IMR-90 (cell line): ENCODE data around the gene RARB. TPM values are rescaled to one million over a fixed set of nuclear protein-coding genes. Genes with fewer than 3 reads are reported as not detected.

ENCODE experiments used
- ATAC-seq: fragments of 200-7000 bp; cut with Tn5 transposase; 2 replicates; pipeline ENCODE4 v1.9.1; 2020; ENCODE audit warnings: low read depth, mild to moderate bottlenecking, moderate library complexity
- BruUV-seq: library from RNA; stranded (reverse); fragments of 400-500 nt; replicated peaks from 2 replicates; lab custom pipeline; 2021; lab: Mats Ljungman, UMichigan
- CTCF ChIA-PET: fragments of 300-600 bp; formaldehyde crosslinking; extraction: SDS; loops from one replicate; lab custom pipeline; 2021; ENCODE audit warnings: antibody characterized with exemption; lab: Yijun Ruan, JAX
- POLR2A ChIA-PET: fragments of 300-600 bp; sonication (Branson Sonifier 250); formaldehyde crosslinking; loops from one replicate; lab custom pipeline; 2022; ENCODE audit warnings: antibody characterized with exemption; ENCODE audit not compliant: unreplicated experiment; lab: Charles Lee
- DNase-seq: peaks from one replicate; pipeline ENCODE4 v3.0.0; 2013
- H2AFZ ChIP-seq: replicated peaks from 2 replicates; pipeline ENCODE3; 2013; ENCODE audit warnings: low read length, mild to moderate bottlenecking; ENCODE audit not compliant: poor library complexity
- H2AK5ac ChIP-seq: 2 replicates; pipeline ENCODE4 v1.6.1; 2013; ENCODE audit warnings: low read depth, low read length, inconsistent platforms
- H2AK9ac ChIP-seq: replicated peaks from 2 replicates; pipeline ENCODE3; 2013; ENCODE audit warnings: mild to moderate bottlenecking, low read depth, low read length, moderate library complexity; ENCODE audit not compliant: poor library complexity
- H2BK120ac ChIP-seq: 2 replicates; pipeline ENCODE4 v1.6.1; 2013; ENCODE audit warnings: low read depth, low read length, inconsistent platforms
- H2BK15ac ChIP-seq: 3 replicates; pipeline ENCODE4 v1.6.1; 2013; ENCODE audit warnings: low read depth, low read length, inconsistent platforms
- H2BK20ac ChIP-seq: 2 replicates; pipeline ENCODE4 v1.6.1; 2013; ENCODE audit warnings: low read depth, mild to moderate bottlenecking, inconsistent platforms, low read length, moderate library complexity
- H2BK5ac ChIP-seq: 2 replicates; pipeline ENCODE4 v1.6.1; 2013; ENCODE audit warnings: mild to moderate bottlenecking, low read depth, low read length, inconsistent platforms; ENCODE audit not compliant: poor library complexity, severe bottlenecking
- H3K14ac ChIP-seq: replicated peaks from 2 replicates; pipeline ENCODE4 v1.6.1; 2013; ENCODE audit warnings: low read depth, low read length, inconsistent platforms
- H3K18ac ChIP-seq: 2 replicates; pipeline ENCODE4 v1.6.1; 2013; ENCODE audit warnings: low read depth, low read length, control low read depth
- H3K23ac ChIP-seq: 2 replicates; pipeline ENCODE4 v1.6.1; 2013; ENCODE audit warnings: low read depth, low read length, inconsistent platforms
- H3K27ac ChIP-seq: 2 replicates; pipeline ENCODE4 v1.5.1; 2013; ENCODE audit warnings: mild to moderate bottlenecking, control low read depth, low read length; ENCODE audit not compliant: insufficient read depth
- H3K27me3 ChIP-seq: 2 replicates; pipeline ENCODE4 v1.6.1; 2013; ENCODE audit warnings: low read length; ENCODE audit not compliant: control insufficient read depth, insufficient read depth
- H3K36me3 ChIP-seq: 2 replicates; pipeline ENCODE4 v1.6.1; 2013; ENCODE audit warnings: low read length, mixed read lengths; ENCODE audit not compliant: control insufficient read depth, insufficient read depth
- H3K4ac ChIP-seq: 2 replicates; pipeline ENCODE4 v1.6.1; 2013; ENCODE audit warnings: low read depth, low read length, inconsistent platforms
- H3K4me1 ChIP-seq: 2 replicates; pipeline ENCODE4 v1.6.1; 2013; ENCODE audit warnings: low read length, mixed read lengths; ENCODE audit not compliant: control insufficient read depth, insufficient read depth
- H3K4me2 ChIP-seq: 2 replicates; pipeline ENCODE4 v1.6.1; 2013; ENCODE audit warnings: low read depth, mild to moderate bottlenecking, control low read depth, low read length, moderate library complexity
- H3K4me3 ChIP-seq: 2 replicates; pipeline ENCODE4 v1.5.1; 2013; ENCODE audit warnings: low read depth, mild to moderate bottlenecking, control low read depth, low read length, moderate library complexity; ENCODE audit not compliant: insufficient read depth
- H3K56ac ChIP-seq: 2 replicates; pipeline ENCODE4 v1.6.1; 2013; ENCODE audit warnings: low read length, inconsistent platforms; ENCODE audit not compliant: insufficient read depth; ENCODE audit errors: extremely low read depth
- H3K79me1 ChIP-seq, 2 experiments: 2 replicates each; pipeline ENCODE4 v1.6.1; 2013; ENCODE audit warnings: low read length in 2 of 2, inconsistent platforms in 1 of 2, low read depth in 1 of 2
- H3K9ac ChIP-seq: 2 replicates; pipeline ENCODE4 v1.6.1; 2013; ENCODE audit warnings: low read depth, low read length, control low read depth
- H3K9me1 ChIP-seq: 2 replicates; pipeline ENCODE4 v1.6.1; 2013; ENCODE audit warnings: low read length, inconsistent platforms; ENCODE audit not compliant: insufficient read depth
- H3K9me3 ChIP-seq: 2 replicates; pipeline ENCODE4 v1.6.1; 2013; ENCODE audit warnings: low read length; ENCODE audit not compliant: control insufficient read depth, insufficient read depth
- H4K20me1 ChIP-seq: 2 replicates; pipeline ENCODE4 v1.6.1; 2013; ENCODE audit warnings: low read length, inconsistent platforms; ENCODE audit not compliant: insufficient read depth
- H4K5ac ChIP-seq: 2 replicates; pipeline ENCODE4 v1.6.1; 2013; ENCODE audit warnings: mild to moderate bottlenecking, low read depth, low read length, control low read depth
- H4K8ac ChIP-seq, 2 experiments: 2 replicates each; pipeline ENCODE4 v1.6.1; 2013; ENCODE audit warnings: low read depth in 2 of 2, low read length in 2 of 2, control low read depth in 1 of 2, inconsistent platforms in 1 of 2
- H4K91ac ChIP-seq: 2 replicates; pipeline ENCODE4 v1.6.1; 2013; ENCODE audit warnings: low read depth, low read length, inconsistent platforms; ENCODE audit not compliant: insufficient read depth
- BHLHE40 ChIP-seq: fragments of 150-350 bp; IDR thresholded peaks from 2 replicates; pipeline ENCODE4 v1.6.1; 2016; ENCODE audit warnings: mild to moderate bottlenecking, low read depth, low read length
- CEBPB ChIP-seq: IDR thresholded peaks from 2 replicates; pipeline ENCODE4 v1.6.1; 2012; ENCODE audit warnings: low read depth, low read length, improper control_type of control experiment
- ELK1 ChIP-seq: fragments of 150-350 bp; IDR thresholded peaks from 2 replicates; pipeline ENCODE4 v1.6.1; 2016; ENCODE audit warnings: low read depth, mild to moderate bottlenecking, low read length, moderate library complexity, borderline replicate concordance
- FOS ChIP-seq: fragments of 150-350 bp; IDR thresholded peaks from 2 replicates; pipeline ENCODE4 v1.6.1; 2016; ENCODE audit warnings: low read depth, low read length
- MAFK ChIP-seq: IDR thresholded peaks from 2 replicates; pipeline ENCODE4 v1.6.1; 2012; ENCODE audit warnings: low read depth, low read length, improper control_type of control experiment
- MAZ ChIP-seq: IDR thresholded peaks from 2 replicates; pipeline ENCODE4 v1.6.1; 2012; ENCODE audit warnings: low read depth, mild to moderate bottlenecking, low read length, improper control_type of control experiment, moderate library complexity, borderline replicate concordance
- MXI1 ChIP-seq: IDR thresholded peaks from 2 replicates; pipeline ENCODE4 v1.6.1; 2012; ENCODE audit warnings: low read depth, mild to moderate bottlenecking, low read length, moderate library complexity, borderline replicate concordance
- NFE2L2 ChIP-seq: fragments of 150-350 bp; IDR thresholded peaks from 2 replicates; pipeline ENCODE4 v1.6.1; 2016; ENCODE audit warnings: low read depth, mild to moderate bottlenecking, low read length
- POLR2A ChIP-seq: IDR thresholded peaks from 2 replicates; pipeline ENCODE4 v1.6.1; 2012; ENCODE audit warnings: mild to moderate bottlenecking, low read depth, low read length
- RAD21 ChIP-seq: IDR thresholded peaks from 2 replicates; pipeline ENCODE4 v1.6.1; 2012; ENCODE audit warnings: low read length, improper control_type of control experiment
- RCOR1 ChIP-seq: IDR thresholded peaks from 2 replicates; pipeline ENCODE4 v1.6.1; 2012; ENCODE audit warnings: mild to moderate bottlenecking, low read length, improper control_type of control experiment; ENCODE audit not compliant: insufficient replicate concordance
- RFX5 ChIP-seq: IDR thresholded peaks from 2 replicates; pipeline ENCODE4 v1.8.0; 2012; ENCODE audit warnings: low read depth, mild to moderate bottlenecking, low read length, moderate library complexity
- SMC3 ChIP-seq: fragments of 150-350 bp; IDR thresholded peaks from 2 replicates; pipeline ENCODE4 v1.6.1; 2016; ENCODE audit warnings: low read depth, mild to moderate bottlenecking, antibody characterized with exemption, low read length, moderate library complexity
- USF2 ChIP-seq: fragments of 150-350 bp; IDR thresholded peaks from 2 replicates; pipeline ENCODE4 v1.6.1; 2017; ENCODE audit warnings: mild to moderate bottlenecking, antibody characterized with exemption, low read length, low read depth
- WGBS, 2 experiments: methylation state at CpG; one replicate each; pipeline versions ENCODE4 v1.1.5 to v1.1.7; 2013; ENCODE audit warnings: missing lambda C conversion rate in 2 of 2; ENCODE audit not compliant: insufficient read length in 1 of 2; ENCODE audit errors: extremely low coverage in 2 of 2; 5-methylcytosine and 5-hydroxymethylcytosine counted together
- dilution Hi-C: fragments of 300-500 bp; cut with HindIII; formaldehyde crosslinking; loops from one replicate; pipeline ENCODE4 v1.14.3; 2018; ENCODE audit warnings: low sequenced_read_pairs; ENCODE audit not compliant: unreplicated experiment
- in situ Hi-C: fragments of 300-500 bp; cut with MboI; formaldehyde crosslinking; loops from 3 replicates; pipeline ENCODE4 v1.14.3; 2019; ENCODE audit warnings: low sequenced_read_pairs, inconsistent platforms, mixed read lengths
- intact Hi-C: fragments of 100-400 bp; cut with micrococcal nuclease; formaldehyde crosslinking; loops from 2 replicates; pipeline ENCODE4 v1.10.0; 2022
- polyA plus RNA-seq, 3 experiments: library from polyadenylated mRNA; depleted of rRNA; stranded (reverse); fragments of >200 nt; gene quantifications; 2 replicates each; pipeline ENCODE4 v1.2.3, GENCODE V29; 2012; ENCODE audit warnings: low replicate concordance in 1 of 3
- total RNA-seq: library from RNA; depleted of rRNA; stranded (reverse); fragments of >200 nt; gene quantifications from 2 replicates; pipeline ENCODE4 v1.2.3, GENCODE V29; 2012
- TF ChIP-seq, protein P1 (sequence below): conservative IDR thresholded peaks from 2 replicates; pipeline ENCODE4 v1.5.1; 2012; ENCODE audit warnings: mild to moderate bottlenecking, low read depth, low read length, improper control_type of control experiment

Gene RARB
- total and polyA plus RNA-seq, 2 of the 4 experiments (the other 2 are of a cell fraction) = 0.53 to 1.4 TPM

GRCh38 chr3:25400587-25400986 lies 27.5 kb upstream of the RARB start:
- Histone ChIP-seq H3K4ac (no peak overlapping the region), H3K9ac (no peak overlapping the region), H3K4me1 (no peaks in the 10 kb centered on the region), H2BK20ac (no peak overlapping the region), H3K27ac (no peak overlapping the region), H3K4me2 (no peak overlapping the region), H4K20me1 (no peaks in the 10 kb centered on the region), H4K5ac (no peak overlapping the region), H4K91ac (no peak overlapping the region), H4K8ac (no peak overlapping the region), H3K56ac (no peak overlapping the region), H2AK9ac (no peak overlapping the region), H3K79me1 (no peaks in the 10 kb centered on the region), H3K4me3 (no peak overlapping the region), H3K9me1 (no peaks in the 10 kb centered on the region), H2BK120ac (no peak overlapping the region), H3K9me3 (no peaks in the 10 kb centered on the region), H3K14ac (no peak overlapping the region), H2AFZ (no peak overlapping the region), H3K27me3 (no peaks in the 10 kb centered on the region), H2BK5ac (no peak overlapping the region), H3K23ac (no peak overlapping the region), H2BK15ac (no peak overlapping the region), H2AK5ac (no peak overlapping the region), H3K18ac (no peak overlapping the region), H3K36me3 (no peaks in the 10 kb centered on the region)
- ChIA-PET POLR2A (no interaction called here), CTCF (no interaction called here)
- DNase-seq (no peak), ATAC-seq (no peak)
- intact Hi-C loops (no loop called here), dilution Hi-C loops (no loop called here), in situ Hi-C loops (no loop called here)
- WGBS, 2 experiments = no CpG with 5 or more reads among the region's 1 CpG
- no TSS peak for BruUV-seq
- TF ChIP-seq MAZ (no peak), CEBPB (no peak), RCOR1 (no peak), NFE2L2 (no peak), BHLHE40 (no peak), MAFK (no peak), USF2 (no peak), RFX5 (no peak), RAD21 (no peak), ELK1 (no peak), MXI1 (no peak), SMC3 (no peak), FOS (no peak), POLR2A (no peak)
- TF ChIP-seq, protein P1, sequence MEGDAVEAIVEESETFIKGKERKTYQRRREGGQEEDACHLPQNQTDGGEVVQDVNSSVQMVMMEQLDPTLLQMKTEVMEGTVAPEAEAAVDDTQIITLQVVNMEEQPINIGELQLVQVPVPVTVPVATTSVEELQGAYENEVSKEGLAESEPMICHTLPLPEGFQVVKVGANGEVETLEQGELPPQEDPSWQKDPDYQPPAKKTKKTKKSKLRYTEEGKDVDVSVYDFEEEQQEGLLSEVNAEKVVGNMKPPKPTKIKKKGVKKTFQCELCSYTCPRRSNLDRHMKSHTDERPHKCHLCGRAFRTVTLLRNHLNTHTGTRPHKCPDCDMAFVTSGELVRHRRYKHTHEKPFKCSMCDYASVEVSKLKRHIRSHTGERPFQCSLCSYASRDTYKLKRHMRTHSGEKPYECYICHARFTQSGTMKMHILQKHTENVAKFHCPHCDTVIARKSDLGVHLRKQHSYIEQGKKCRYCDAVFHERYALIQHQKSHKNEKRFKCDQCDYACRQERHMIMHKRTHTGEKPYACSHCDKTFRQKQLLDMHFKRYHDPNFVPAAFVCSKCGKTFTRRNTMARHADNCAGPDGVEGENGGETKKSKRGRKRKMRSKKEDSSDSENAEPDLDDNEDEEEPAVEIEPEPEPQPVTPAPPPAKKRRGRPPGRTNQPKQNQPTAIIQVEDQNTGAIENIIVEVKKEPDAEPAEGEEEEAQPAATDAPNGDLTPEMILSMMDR = no peak
